Measurements from ENCODE around the gene KCNK5.

Gene KCNK5

DNA sequence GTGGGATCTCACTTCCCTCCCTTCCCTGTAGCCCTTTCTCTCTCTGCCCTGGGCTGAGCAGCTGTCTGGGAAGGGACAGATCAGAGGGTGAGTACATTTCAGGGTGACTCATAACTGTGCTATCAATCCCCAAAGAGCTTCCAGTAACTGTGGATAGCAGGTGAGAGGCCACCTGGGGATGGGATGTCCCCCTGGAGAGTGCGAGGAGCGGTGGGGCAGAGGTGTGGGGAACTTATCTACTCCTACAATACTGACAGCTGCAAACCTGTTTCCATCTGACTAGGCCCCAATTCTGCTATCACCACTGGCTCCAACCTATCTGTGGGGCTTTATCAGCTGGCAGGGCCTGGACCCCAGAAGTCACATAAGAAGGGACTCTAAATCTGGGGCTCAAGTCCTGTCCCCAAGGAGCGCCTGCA is 32.6 kb downstream of the KCNK5 start:
- DNase-seq, result no peak

DNA sequence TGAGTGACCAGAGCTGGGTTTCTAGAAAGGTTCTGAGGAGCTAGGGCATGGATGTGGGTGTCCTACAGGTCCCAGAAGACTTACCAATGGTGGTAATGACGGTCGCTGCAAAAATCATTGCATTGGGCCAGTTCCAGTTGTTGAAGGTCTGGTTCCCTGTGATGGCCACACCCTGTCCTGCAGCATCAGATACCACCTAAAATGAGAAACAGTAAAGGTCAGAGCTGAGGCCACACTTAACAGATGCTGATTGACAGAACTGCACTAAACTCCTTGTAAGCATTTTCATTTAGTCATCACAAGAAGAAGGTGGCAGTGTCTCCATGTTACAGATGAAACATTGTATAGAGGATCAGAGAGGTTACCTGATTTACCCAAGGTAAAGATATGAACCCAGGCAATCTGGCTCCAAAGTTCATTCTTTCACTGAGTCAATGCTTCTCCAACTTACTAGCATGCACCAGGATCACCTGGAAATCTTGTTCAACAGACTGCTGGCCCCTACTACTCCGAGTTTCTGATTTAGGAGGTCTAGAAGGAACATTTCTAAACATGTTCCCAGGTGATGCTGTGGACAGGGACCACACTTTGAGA is 33.4 kb downstream of the KCNK5 start:
- DNase-seq, result no peak

DNA sequence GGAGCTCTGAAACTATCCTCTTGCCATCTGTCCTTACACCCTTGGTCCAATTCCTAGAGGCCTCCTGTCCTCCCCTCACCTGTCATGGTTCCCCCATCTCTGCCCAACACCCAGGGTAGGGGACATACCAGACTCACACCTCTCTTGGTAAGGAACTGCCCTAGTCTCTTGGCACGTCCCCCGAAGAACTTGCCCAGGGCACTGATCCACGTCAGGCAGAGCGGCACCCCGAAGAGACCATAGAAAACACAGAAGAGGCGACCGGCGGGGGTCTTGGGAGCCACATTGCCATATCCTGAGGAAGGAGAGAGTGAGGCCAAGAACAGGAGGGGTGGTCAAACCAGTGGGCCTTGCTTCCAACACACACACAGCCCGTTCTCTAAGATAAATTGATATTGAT is 34.8 kb downstream of the KCNK5 start:
- DNase-seq, result no peak

DNA sequence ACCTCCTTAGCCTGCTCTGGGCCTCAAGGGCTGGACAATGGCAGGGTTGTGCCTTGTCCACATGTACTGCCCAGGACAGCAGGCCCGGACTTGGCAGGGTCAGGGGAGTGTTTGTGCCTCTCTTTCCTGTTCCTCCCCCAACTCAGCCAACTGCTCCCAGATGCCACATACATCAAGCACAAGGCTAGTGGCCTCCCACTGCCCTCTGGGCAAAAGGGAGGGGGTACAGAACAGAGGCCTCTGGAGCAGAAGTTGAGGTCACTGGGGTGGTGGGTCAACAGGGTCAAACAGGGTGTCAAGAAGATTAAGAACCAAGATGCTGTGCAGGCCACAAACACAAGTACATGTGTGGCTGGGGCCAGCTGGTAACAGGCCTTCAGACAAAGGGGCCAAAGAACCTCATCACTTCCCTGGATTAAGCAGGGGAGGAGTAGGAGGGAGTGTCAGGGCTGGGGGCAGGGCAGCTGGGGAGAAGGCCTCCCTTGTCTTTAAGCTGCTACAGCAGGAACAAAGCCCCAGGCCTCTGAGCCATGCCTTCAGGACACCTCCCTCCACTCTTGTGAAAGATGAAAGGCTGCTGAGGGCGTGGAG is 36.0 kb downstream of the KCNK5 start:
- no peak for DNase-seq

DNA sequence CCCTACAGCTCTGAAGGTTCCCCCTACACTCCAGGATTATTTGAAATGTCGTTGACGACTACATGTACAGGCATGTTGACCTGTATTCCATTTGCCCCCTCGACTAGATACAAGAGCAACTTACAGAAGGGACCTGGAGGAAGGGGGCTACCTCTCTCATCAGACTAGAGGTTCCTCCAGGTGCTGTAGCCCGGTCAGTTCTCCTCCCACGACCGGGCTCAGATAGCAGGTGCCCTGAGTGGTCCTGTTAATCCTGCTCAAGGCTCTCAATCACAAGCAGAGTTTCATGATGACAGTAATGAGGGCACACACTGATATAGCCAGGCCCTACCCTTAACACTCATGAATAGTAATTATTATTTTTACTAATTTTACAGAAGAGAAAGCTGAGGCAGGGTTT is 36.5 kb downstream of the KCNK5 start:
- DNase-seq, result no peak

DNA sequence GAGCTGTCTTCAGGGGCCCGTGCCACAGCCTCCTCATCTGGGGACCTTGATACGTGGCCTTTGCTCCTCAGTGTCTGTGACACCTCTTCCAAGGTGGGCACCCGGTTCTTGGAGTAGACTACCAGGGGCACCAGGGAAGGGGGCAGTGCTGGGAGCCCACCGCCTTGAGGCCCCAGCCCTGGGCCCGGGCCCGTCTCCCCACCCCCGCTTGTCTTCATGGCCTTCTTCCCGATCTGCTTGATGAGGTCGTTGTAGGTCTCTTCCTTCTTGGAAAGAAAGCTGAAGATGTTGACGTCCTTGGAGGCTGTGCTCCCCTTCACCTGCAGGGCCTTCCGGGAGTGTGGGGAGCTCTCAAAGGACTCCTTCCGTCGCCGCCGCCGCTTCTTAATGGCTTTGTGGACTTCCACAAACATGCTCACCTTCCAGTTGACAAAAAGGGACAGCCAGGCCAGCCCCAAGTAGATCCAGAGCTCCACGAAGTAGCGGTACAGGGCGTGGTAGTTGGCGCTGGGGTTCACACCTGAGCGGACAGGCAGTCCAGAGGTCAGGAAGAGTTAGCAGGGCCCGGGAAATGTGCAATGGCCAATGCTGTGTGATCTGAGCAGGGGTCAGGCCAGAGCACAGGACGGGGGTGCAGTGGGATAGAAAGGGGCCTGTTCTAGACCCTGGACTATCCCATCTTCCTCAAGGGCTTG is 37.9 kb downstream of the KCNK5 start:
- DNase-seq, result no peak

DNA sequence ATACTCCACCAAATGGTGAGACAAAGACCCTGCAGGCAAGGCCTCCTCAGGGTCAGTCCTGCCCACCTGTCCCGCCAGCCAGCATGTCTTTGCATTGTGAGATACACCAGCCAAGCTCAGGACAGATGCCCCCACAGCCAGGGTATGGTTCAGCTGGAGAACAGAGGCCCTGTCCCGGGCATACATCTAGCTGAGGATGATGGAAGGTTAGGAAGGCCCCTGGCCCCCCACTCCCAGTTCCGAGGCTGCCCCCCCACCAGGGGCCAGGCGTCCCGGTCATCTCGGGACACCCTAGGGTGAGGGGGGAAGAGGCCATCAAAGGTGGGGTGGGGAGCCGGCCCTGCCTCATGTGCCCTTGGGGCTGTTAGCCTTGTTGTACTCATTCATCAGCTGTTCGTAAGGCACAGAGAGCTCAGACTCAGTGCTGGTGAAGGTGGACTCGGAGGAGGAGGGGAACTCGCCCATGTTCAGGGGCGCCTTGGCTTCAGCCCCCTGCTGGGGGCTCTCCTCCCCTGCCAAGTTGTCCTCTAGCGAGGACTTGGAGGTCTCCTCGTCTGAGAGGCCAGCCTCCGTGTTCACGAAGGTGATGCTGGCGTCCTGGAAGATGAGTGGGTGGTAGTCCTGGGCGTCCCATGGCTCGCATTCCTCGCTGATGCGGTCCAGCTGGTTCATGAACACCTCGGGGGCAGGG is 38.6 kb downstream of the KCNK5 start:
- DNase-seq, result no peak

DNA sequence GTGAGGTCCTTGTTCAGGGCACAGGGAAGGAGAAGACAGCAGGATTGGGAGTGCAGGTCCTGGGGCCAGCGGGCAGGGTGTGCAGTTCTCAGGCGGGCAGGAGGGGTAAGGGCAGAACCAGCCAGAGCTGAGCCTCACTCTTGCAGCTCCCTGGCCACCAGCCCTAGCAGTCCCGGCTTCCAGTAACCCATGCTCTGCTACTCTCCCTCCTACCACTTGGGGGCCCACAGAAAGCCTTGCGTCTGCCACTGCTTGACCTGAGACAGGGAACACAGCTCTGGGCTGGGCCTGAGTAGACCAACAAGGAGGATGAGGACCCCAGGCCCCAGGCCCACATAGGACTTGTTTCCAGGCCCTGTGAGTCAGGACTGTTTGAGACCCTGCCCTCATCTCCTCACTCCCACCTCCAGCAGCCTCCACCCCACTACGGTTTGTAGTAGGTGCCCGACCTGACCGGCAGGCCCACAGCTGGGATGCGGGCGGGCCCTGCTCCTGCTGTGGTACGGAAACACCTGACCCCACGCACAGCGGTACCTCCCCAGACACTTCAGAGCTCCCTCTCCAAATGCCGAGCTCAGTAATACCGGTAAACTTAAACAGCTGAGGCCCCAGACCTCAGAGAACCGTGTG is 39.2 kb downstream of the KCNK5 start:
- no peak for DNase-seq

DNA sequence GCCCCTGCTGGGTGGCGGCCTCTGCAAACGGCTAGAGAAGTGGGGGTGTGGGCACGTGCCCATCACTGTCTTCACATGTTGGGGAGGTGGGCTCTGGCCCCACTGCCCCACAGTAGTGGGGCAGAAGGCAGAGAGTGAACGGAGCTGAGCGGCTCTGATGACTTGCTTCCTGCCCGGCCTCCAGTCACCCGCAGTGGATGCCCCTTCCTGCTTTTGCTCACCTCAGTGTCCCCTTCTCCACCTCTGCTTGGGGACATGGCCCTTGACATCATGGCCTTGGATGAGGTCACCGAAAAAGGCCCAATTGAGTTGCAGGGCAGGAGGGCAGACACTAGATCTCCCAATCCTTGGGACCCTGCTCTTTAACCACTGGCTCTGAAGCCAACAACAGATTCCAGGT is 40.1 kb downstream of the KCNK5 start:
- DNase-seq, result no peak

DNA sequence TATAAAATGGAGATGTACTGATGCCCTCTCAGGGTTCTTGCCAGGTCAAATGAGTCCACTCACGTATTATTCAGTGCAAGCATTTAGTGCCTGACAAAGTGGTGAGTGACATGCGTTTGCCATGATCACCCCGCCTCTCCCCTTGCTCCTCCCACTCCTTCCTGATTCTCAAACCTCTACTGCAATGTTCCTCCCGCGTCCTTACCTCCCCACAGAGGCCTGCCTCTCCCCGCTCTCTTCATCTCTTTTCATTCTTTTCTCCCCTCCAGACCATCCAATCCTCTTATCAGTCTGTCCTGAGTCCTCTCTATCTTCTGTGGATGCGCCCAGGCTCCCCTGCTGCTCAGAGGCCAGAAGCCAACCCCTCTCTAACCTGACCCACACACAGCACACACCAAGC is 40.7 kb downstream of the KCNK5 start:
- DNase-seq, result no peak

DNA sequence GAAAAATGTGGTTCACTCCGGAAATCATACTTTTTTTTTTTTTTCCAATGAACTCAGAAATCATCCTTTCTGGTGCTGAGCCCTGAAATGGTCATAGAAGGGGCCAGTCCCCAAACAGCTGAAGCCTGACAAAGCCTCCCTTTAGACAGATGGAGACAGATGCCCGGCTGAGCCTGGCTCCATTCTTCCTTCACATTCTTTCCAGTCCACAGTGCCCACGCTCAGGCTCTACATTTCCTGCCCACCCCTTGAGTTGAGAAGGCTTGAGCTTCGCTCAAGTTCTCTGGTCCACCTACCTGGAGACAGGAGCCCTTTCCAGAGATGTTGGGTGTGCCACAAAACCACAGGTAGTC is 41.2 kb downstream of the KCNK5 start:
- no peak for DNase-seq

DNA sequence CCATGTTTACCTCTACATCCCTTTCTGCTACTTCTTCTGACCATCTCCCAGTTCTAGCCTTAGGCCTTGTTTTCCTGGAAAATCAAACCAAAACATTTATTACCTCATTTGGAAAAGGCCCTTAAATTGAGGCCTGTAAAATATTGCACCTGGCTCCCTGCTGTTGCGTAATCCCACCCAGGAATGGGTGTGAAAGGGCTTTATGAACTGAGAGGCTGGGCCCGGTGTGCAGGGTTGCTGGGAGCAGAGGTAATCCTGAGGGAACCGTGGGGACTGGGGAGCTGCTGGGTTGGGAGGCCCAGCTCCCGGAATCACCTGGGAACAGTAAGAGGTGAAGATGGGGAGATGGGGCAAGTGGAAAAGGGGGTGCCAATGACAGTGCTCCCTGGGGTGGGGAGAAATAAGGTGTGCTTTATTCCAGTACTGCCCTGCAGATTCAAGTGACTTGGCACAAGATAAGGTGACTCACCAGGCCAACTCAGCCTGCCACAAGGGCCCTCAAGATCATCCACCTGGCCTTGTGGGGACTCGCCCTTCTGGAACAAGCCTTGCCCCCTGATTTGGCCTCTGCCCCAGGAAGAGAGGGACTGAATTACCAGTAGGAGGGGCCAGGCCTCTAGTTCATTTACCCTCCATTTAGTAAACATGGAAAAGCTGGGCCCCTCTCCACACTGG is 44.2 kb downstream of the KCNK5 start:
- DNase-seq, result no peak

DNA sequence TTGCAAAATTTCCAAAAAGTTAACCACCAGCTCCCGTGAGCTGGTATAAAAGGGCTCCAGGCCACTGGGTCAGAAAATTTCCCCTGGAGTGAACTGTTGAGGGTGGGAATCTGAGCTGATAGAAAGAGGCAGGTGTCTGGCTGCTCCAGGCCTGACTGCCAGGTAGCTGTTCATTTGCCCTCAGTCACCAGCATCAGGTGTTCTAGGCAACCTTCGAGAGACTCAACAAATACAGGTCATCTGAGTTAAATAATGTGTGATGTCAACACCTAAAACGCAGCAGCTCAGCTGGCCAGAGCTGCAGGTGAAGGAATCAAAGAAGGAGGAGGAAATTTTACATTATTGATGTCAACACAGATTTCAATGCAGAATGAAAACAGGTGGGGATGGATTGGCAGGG is 46.7 kb downstream of the KCNK5 start:
- no peak for DNase-seq

DNA sequence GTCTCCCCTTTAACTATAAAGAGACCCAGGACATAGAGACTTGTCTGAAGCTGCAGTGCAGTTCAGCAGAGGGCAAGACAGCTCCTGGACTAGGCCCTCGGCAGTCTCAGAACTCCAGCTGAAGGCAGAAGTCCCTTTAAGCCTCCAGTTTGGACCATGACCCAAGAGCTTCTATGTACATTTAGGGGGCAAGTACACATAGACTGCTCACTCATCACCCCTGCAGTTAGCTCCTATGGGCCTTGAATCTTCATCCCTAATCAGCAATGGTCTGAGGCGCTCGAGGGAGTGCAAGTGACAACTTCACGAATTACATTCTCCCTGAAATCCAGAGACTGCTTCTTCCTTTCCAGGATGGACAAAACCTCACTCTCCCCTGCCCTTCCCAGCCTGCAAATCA is 47.4 kb downstream of the KCNK5 start:
- no peak for DNase-seq

DNA sequence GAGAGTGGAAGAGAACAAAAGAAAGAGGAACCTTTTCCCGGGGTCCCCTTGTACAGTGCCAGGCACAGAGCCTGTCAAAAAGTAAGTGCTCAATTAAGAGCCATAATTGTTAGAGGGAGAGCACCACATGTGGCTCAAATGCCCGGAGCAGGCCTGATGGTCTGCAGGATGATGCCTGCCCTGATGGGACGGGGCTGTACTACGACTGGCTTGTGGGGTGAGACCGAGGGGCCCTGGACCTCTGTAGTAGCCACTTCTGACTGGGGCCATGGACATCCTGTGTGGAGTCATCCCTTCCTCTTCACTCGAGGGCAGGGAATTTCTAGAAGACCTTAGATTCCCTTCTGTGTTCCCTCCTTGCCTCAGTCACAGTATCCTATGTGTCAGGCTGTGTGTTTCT is 47.9 kb downstream of the KCNK5 start:
- no peak for DNase-seq

DNA sequence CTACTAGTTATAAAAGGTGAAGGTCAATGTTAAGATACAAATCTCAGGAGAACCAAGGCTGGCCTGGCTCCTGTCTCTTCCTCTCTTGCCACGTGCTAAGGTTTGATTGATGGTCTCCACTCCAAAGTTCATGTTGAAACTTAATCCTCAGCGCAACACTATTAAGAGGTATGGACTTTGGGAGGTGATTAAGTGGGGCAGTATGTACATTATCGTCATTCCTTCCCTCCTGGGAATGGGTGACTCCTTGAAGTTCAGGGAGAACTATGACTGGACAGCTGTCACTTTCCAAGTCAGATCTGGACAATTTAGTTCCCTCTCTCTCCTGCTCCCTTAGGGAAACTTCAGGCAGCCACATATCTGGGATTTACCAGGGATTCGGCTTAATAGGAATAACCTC is 50.5 kb downstream of the KCNK5 start:
- DNase-seq, result no peak

DNA sequence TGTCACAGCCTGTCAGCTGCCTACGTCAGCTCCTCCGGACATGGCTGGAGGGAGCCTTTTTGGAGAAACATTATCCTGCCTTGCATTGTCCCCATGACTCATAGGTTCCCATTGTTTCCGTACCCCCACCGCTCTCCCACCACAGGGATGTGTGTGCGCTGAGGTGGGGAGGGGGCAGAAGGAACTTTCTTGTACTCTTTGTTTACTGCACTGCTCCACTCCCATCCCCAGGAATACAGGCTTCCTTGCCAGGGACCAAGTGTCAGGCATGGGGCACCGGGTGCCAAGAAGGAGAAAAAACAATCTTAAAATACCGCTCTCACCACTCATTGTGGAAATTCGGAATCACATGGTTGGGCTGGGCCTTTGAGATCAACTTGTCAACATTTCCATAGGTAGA is 51.0 kb downstream of the KCNK5 start:
- DNase-seq, result no peak

DNA sequence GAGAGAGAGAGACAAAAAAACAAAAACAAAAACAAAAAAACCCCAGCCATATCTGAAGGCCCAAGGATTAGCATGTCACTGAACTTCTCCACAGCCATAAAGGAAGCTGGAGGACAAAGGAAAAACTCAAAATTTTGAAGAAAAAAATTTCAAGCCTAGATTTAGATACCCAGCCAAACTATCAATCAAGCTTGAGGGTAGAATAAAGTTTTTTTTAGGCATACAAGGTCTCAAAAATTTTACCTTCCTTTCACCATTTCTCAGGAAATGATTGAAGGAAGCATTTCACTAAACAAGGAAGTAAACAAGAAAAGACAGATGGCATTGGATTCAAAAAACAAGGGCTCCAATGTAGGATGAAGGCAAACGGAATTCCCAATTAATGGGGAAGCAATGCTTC is 52.1 kb downstream of the KCNK5 start:
- DNase-seq, result no peak

DNA sequence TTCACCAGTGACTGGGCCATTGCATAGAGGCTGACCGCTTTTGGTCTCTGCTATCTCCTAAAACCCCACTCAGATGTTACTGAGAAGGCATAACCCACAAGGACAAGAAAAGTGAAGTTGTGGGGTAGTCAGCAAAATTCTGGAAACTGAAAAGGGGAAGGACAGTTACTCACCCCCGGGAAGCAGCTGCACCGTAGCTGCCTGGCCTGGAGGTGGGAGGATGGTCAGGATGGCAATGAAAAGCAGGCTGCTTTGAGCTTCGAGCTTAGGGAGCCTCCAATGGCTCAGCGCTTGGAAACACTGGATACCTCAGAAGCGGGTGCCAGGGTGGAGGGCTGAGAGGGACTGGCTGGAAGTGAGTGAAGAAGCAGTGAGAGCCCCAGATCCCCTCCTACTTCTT is 56.0 kb downstream of the KCNK5 start:
- DNase-seq, result no peak

DNA sequence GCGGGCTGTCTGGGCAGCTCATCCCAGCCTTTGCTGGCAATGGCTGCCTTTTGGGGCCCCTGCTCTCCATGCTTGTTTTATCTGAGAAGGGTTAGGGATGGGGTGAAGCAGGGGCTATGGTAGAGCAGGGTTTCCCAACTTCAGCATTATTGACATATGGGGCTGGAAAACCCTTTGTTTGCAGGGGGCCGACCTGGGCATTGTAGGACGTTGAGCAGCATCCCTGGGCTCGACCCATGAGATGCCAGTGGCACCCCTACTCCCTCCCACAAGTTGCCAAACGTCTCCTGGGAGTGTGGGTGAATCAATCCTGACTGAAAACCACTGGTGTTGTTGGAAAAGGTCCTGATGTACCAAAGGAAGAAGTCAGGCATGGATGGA is 56.9 kb downstream of the KCNK5 start:
- DNase-seq, result no peak

DNA sequence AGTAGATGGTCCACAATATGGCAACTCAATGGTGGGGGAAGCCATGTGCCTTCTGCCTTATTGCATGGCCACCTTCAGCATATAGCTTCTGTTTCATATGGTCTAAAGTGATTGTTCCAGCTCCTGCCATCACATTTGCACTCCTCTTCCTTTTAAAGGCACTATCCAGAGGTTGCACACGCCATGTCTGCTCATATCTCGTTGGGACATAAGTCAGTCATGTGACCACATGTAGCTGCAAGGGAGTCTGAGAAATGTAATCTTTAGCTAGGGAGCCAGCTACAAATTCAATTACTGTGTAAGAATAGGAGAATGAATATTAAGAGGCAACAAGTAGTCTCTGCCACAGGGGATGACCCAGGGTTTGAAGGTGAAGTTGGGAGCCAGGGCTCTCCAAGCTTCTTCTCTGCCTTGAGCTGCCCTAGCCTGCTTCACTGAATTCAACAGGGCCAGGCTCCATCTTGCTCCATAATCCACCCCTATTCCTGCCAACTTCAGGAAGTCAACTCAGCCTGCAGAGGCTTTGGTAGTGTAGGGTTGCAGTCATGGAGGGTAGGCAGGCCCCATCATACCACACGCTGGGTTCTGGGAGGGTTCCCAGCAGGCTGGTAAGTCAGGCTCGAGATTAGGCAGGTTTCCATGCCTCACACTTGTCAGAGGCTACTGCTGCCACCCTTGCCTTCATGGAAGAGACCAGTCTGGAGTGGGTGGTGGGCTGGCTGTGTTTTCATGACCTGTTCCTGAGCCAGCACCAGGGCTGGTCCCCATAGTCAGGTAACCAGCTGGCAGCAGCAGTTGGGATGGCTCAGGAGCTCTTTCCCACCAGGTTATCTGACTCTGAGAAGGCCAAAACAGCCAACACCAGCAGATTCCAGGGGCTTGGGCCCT is 57.5 kb downstream of the KCNK5 start:
- DNase-seq, result no peak

DNA sequence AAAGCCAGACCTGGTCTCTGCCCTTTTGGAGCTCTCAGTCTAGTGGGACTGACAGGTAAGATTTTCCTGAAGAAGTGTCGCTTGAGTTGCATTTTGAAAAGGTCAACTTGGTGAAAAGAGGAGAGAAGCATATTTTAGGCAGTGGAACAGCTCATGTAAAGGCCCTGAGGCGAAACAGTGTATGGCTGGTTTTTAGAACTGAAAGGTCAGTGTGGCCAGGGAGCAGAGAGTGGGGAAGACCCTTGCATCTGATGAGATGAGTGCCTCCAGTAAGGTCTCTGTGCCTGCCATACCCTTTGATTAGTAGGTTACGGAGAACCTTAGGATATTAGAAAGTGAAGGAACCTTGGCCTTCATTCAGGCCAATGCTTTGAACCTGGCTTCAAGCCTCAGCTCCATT is 58.4 kb downstream of the KCNK5 start:
- no peak for DNase-seq
